CD8-positive, alpha-beta memory T cell (primary cell): Measurements from ENCODE around the gene TLCD4. TPM values are rescaled to one million over a fixed set of nuclear protein-coding genes. Genes with fewer than 3 reads are reported as not detected.

Experiments
- CTCF ChIA-PET: fragments of 350-600 bp; sonication (Branson Sonifier 250); formaldehyde crosslinking; loops from one replicate; lab custom pipeline; 2021; ENCODE audit warnings: antibody characterized with exemption; lab: Charles Lee
- POLR2A ChIA-PET: fragments of 350-600 bp; sonication (Branson Sonifier 250); formaldehyde crosslinking; loops from one replicate; lab custom pipeline; 2021; ENCODE audit warnings: antibody characterized with exemption; lab: Charles Lee
- DNase-seq, 5 donors: peaks; one replicate each; pipeline versions ENCODE4 v3.0.0 to v3.0.0-alpha.2; 2020 to 2022; ENCODE audit warnings: mixed read lengths in 1 of 5
- H3K27ac ChIP-seq: one replicate; pipeline ENCODE4 v1.7.0; 2013; ENCODE audit warnings: low read depth, mild to moderate bottlenecking, low read length, moderate library complexity
- H3K27me3 ChIP-seq: 2 replicates; pipeline ENCODE4 v1.7.0; 2013; ENCODE audit warnings: low read length, mild to moderate bottlenecking; ENCODE audit not compliant: insufficient read depth, poor library complexity, severe bottlenecking
- H3K36me3 ChIP-seq: 2 replicates; pipeline ENCODE4 v1.7.0; 2013; ENCODE audit warnings: mild to moderate bottlenecking, low read length, moderate library complexity; ENCODE audit not compliant: insufficient read depth
- H3K4me1 ChIP-seq: 2 replicates; pipeline ENCODE4 v1.7.0; 2013; ENCODE audit warnings: mild to moderate bottlenecking, low read length, moderate library complexity; ENCODE audit not compliant: insufficient read depth
- H3K4me3 ChIP-seq: 2 replicates; pipeline ENCODE4 v1.7.0; 2013; ENCODE audit warnings: mild to moderate bottlenecking, low read length
- H3K9me3 ChIP-seq: 2 replicates; pipeline ENCODE4 v1.7.0; 2013; ENCODE audit warnings: mild to moderate bottlenecking, low read length
- H3K27ac Mint-ChIP-seq, 8 donors: one replicate each; pipeline ENCODE4 v1.8.0; 2020 to 2021; ENCODE audit warnings: mixed read lengths in 8 of 8, mild to moderate bottlenecking in 6 of 8, inconsistent platforms in 3 of 8, moderate library complexity in 3 of 8
- H3K27me3 Mint-ChIP-seq, 2 donors: one replicate each; pipeline ENCODE4 v1.8.0; 2020 to 2021; ENCODE audit warnings: mixed read lengths in 2 of 2, mild to moderate bottlenecking in 1 of 2, moderate library complexity in 1 of 2
- H3K36me3 Mint-ChIP-seq, 3 donors: one replicate each; pipeline ENCODE4 v1.8.0; 2020 to 2021; ENCODE audit warnings: mixed read lengths in 3 of 3, inconsistent platforms in 1 of 3, mild to moderate bottlenecking in 1 of 3
- H3K4me1 Mint-ChIP-seq, 3 donors: one replicate each; pipeline ENCODE4 v1.8.0; 2020 to 2021; ENCODE audit warnings: mixed read lengths in 3 of 3, inconsistent platforms in 1 of 3, mild to moderate bottlenecking in 1 of 3
- H3K4me3 Mint-ChIP-seq, 7 donors: one replicate each; pipeline ENCODE4 v1.8.0; 2020 to 2021; ENCODE audit warnings: mixed read lengths in 7 of 7, mild to moderate bottlenecking in 6 of 7, moderate library complexity in 4 of 7, inconsistent platforms in 2 of 7
- H3K9me3 Mint-ChIP-seq, 5 donors: one replicate each; pipeline ENCODE4 v1.8.0; 2020 to 2022; ENCODE audit warnings: mixed read lengths in 5 of 5, mild to moderate bottlenecking in 3 of 5, moderate library complexity in 2 of 5, inconsistent platforms in 1 of 5
- polyA plus RNA-seq: library from polyadenylated mRNA; unstranded; fragments of 300-500 nt; fragmentation: Illumina TruSeq; gene quantifications from one replicate; pipeline ENCODE4 v1.2.3, GENCODE V29; 2021
- total RNA-seq, 2 experiments: library from RNA; stranded (reverse); gene quantifications; one replicate each; pipeline ENCODE4 v1.2.3, GENCODE V29; 2021

TLCD4 gene
- total and polyA plus RNA-seq, 3 experiments from 2014 or later, result 0.04 to 0.09 TPM; not detected in 1

- no peaks in the 10 kb centered on the region for H3K9me3 ChIP-seq
- H3K27ac ChIP-seq, result no peak overlapping the region
- no peaks in the 10 kb centered on the region for H3K36me3 ChIP-seq
- H3K27ac Mint-ChIP-seq, result no peak overlapping the region
- H3K4me3 Mint-ChIP-seq, result no peak overlapping the region
- H3K27me3 Mint-ChIP-seq, result peaks cover 10 to 21% of the 10 kb centered on the region in 2 donors
- H3K4me1 Mint-ChIP-seq, result no peaks in the 10 kb centered on the region
- H3K36me3 Mint-ChIP-seq, result no peaks in the 10 kb centered on the region
- no peaks in the 10 kb centered on the region for H3K9me3 Mint-ChIP-seq
- CTCF ChIA-PET, result interaction anchor here (1.0 kb wide), 1 partner anchor 101 kb away, joined by 3 read pairs; the partner anchor contains the start of gene RWDD3
- H3K4me1 ChIP-seq, result no peaks in the 10 kb centered on the region
- no peak for DNase-seq
- POLR2A ChIA-PET, result no interaction called here
- no peak overlapping the region for H3K4me3 ChIP-seq
- H3K27me3 ChIP-seq, result no peaks in the 10 kb centered on the region
Measured at GRCh38 chr1:95132762-95133161, 15.6 kb downstream of the TLCD4 start.

DNA sequence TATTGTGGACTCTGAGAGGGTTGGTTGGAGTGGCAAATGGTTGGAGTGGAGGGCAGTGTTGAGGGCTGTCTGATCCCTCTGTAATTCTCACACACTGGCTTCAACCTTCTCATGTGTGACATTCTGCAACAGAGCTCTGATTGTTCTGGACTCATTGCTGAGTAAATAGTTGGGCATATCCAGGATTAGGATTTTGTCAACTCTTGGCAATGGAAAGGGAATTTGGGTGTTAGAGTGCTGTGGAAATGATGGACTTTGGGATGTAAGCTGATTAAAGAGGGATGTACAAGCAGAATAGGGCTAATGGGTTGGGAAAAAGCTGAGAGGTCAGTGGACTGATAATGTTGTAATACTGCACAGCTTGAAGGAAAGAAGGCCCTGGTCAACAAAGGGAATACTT lies 16.5 kb downstream of the TLCD4 start:
- H3K4me1 ChIP-seq, result no peaks in the 10 kb centered on the region
- Mint-ChIP-seq H3K9me3 (no peaks in the 10 kb centered on the region), H3K27me3 (peaks cover 10 to 27% of the 10 kb centered on the region in 2 donors), H3K27ac (no peak overlapping the region), H3K4me1 (no peaks in the 10 kb centered on the region), H3K36me3 (no peaks in the 10 kb centered on the region), H3K4me3 (no peak overlapping the region)
- no peak overlapping the region for H3K27ac ChIP-seq
- H3K36me3 ChIP-seq, result no peaks in the 10 kb centered on the region
- POLR2A ChIA-PET, result no interaction called here
- no peaks in the 10 kb centered on the region for H3K27me3 ChIP-seq
- DNase-seq, result no peak
- H3K4me3 ChIP-seq, result no peak overlapping the region
- CTCF ChIA-PET, result no interaction called here
- no peaks in the 10 kb centered on the region for H3K9me3 ChIP-seq

GRCh38 chr1:95138223-95138622 lies 21.1 kb downstream of the TLCD4 start:
- no peaks in the 10 kb centered on the region for H3K27me3 ChIP-seq
- H3K4me1 ChIP-seq, result no peaks in the 10 kb centered on the region
- no peak overlapping the region for H3K4me3 Mint-ChIP-seq
- no peak overlapping the region for H3K4me3 ChIP-seq
- no peak for DNase-seq
- no peaks in the 10 kb centered on the region for H3K36me3 ChIP-seq
- H3K27me3 Mint-ChIP-seq, result peaks cover 9 to 15% of the 10 kb centered on the region in 2 donors
- CTCF ChIA-PET, result no interaction called here
- H3K4me1 Mint-ChIP-seq, result no peaks in the 10 kb centered on the region
- H3K27ac Mint-ChIP-seq, result no peak overlapping the region
- POLR2A ChIA-PET, result no interaction called here
- no peaks in the 10 kb centered on the region for H3K9me3 ChIP-seq
- no peaks in the 10 kb centered on the region for H3K36me3 Mint-ChIP-seq
- H3K9me3 Mint-ChIP-seq, result no peaks in the 10 kb centered on the region
- no peak overlapping the region for H3K27ac ChIP-seq

DNA sequence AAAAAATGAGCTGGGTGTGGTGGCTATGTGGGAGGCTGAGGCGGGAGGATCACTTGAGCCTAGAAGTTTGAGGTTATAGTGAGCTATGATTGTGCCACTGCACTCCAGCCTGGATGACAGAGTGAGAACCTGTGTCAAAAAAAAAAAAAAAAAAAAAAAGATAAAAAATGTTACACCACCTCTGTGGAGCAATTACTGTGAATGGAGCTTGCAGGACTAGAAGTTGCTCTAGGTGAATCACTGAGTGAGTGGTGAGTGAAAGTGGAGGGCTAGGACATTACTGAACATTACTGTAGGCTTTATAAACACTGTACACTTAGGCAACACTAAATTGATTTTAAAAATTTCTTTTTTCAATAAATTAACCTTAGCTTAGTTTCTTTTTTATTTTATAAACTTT lies 21.9 kb downstream of the TLCD4 start:
- H3K4me3 ChIP-seq, result no peak overlapping the region
- no peak overlapping the region for H3K27ac Mint-ChIP-seq
- H3K27ac ChIP-seq, result no peak overlapping the region
- no peaks in the 10 kb centered on the region for H3K36me3 Mint-ChIP-seq
- no peak for DNase-seq
- H3K27me3 Mint-ChIP-seq, result peaks cover 9 to 15% of the 10 kb centered on the region in 2 donors
- H3K9me3 ChIP-seq, result no peaks in the 10 kb centered on the region
- no peaks in the 10 kb centered on the region for H3K27me3 ChIP-seq
- no peaks in the 10 kb centered on the region for H3K36me3 ChIP-seq
- H3K9me3 Mint-ChIP-seq, result no peaks in the 10 kb centered on the region
- H3K4me1 ChIP-seq, result no peaks in the 10 kb centered on the region
- CTCF ChIA-PET, result interaction anchor here (0.9 kb wide), 1 partner anchor 95 kb away, joined by 4 read pairs; the partner anchor contains the start of gene RWDD3
- POLR2A ChIA-PET, result no interaction called here
- H3K4me3 Mint-ChIP-seq, result no peak overlapping the region
- H3K4me1 Mint-ChIP-seq, result no peaks in the 10 kb centered on the region

GRCh38 chr1:95140791-95141190 lies 23.6 kb downstream of the TLCD4 start:
- ChIA-PET POLR2A (no interaction called here), CTCF (no interaction called here)
- Histone ChIP-seq H3K27me3 (no peaks in the 10 kb centered on the region), H3K27ac (no peak overlapping the region), H3K4me3 (no peak overlapping the region), H3K4me1 (no peaks in the 10 kb centered on the region), H3K36me3 (no peaks in the 10 kb centered on the region), H3K9me3 (no peaks in the 10 kb centered on the region)
- no peaks in the 10 kb centered on the region for H3K4me1 Mint-ChIP-seq
- no peaks in the 10 kb centered on the region for H3K36me3 Mint-ChIP-seq
- no peak for DNase-seq
- H3K9me3 Mint-ChIP-seq, result no peaks in the 10 kb centered on the region
- no peak overlapping the region for H3K4me3 Mint-ChIP-seq
- no peak overlapping the region for H3K27ac Mint-ChIP-seq
- peaks cover 9 to 17% of the 10 kb centered on the region in 2 donors for H3K27me3 Mint-ChIP-seq

- DNase-seq, result no peak
- Mint-ChIP-seq H3K36me3 (no peaks in the 10 kb centered on the region), H3K4me3 (no peak overlapping the region), H3K4me1 (no peaks in the 10 kb centered on the region), H3K9me3 (no peaks in the 10 kb centered on the region), H3K27me3 (peaks cover 4 to 6% of the 10 kb centered on the region in 2 donors), H3K27ac (no peak overlapping the region)
- Histone ChIP-seq H3K27me3 (no peaks in the 10 kb centered on the region), H3K9me3 (no peaks in the 10 kb centered on the region), H3K36me3 (no peaks in the 10 kb centered on the region), H3K4me3 (no peak overlapping the region), H3K27ac (no peak overlapping the region), H3K4me1 (no peaks in the 10 kb centered on the region)
- CTCF ChIA-PET, result no interaction called here
- POLR2A ChIA-PET, result no interaction called here
Measured at GRCh38 chr1:95145493-95145892, 28.3 kb downstream of the TLCD4 start.

DNA sequence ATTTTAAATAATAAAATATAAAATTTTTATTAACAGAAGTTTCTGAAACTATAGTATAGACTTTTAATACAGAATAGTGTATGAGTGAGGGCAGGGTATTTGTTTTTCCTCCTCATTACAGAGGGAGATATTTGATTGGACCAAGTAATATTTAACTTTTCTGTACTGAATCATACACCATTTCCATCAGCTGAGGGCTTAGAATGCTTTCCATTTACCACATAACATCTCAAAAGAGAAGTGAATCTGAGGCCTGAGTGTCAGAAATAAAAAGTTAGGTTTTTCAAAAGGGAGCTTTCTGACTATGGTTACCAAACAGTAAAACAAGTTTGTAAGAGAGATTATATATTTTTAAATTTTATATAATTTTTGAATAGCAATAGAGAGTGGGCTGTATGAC lies 29.5 kb downstream of the TLCD4 start:
- no peaks in the 10 kb centered on the region for H3K4me1 ChIP-seq
- Mint-ChIP-seq H3K27me3 (peaks cover 4 to 6% of the 10 kb centered on the region in 2 donors), H3K27ac (no peak overlapping the region), H3K4me3 (no peak overlapping the region), H3K36me3 (no peaks in the 10 kb centered on the region), H3K4me1 (no peaks in the 10 kb centered on the region), H3K9me3 (no peaks in the 10 kb centered on the region)
- no peak overlapping the region for H3K4me3 ChIP-seq
- H3K27ac ChIP-seq, result no peak overlapping the region
- ChIA-PET CTCF (no interaction called here), POLR2A (no interaction called here)
- no peaks in the 10 kb centered on the region for H3K27me3 ChIP-seq
- no peak for DNase-seq
- H3K9me3 ChIP-seq, result no peaks in the 10 kb centered on the region
- no peaks in the 10 kb centered on the region for H3K36me3 ChIP-seq

DNA sequence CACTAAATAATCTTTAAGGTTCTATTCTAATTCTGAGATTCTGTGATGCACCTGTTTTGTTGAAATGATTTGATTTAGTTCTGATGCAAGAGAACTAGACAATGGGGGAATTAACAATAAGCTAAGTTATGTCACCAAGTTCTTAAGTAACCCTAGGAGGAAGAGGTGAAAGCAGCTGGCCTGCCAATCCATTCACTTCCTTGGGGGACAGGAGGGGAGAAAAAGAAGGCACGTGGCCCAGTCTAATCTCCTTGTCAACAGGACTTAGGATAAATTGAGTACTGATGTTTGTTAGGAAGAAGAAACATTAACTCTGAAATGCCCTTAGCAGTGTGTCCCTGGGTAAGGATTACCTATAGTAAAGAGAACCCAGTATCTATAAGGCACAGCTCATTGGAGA lies 36.9 kb downstream of the TLCD4 start:
- no peak overlapping the region for H3K27ac ChIP-seq
- H3K36me3 ChIP-seq, result no peaks in the 10 kb centered on the region
- H3K9me3 ChIP-seq, result no peaks in the 10 kb centered on the region
- Mint-ChIP-seq H3K9me3 (no peaks in the 10 kb centered on the region), H3K27me3 (peaks cover 2% of the 10 kb centered on the region in 2 donors), H3K36me3 (no peaks in the 10 kb centered on the region), H3K4me3 (no peak overlapping the region), H3K27ac (no peak overlapping the region), H3K4me1 (no peaks in the 10 kb centered on the region)
- H3K4me3 ChIP-seq, result no peak overlapping the region
- CTCF ChIA-PET, result interaction anchor here (1.0 kb wide), 1 partner anchor 80 kb away, joined by 3 read pairs; the partner anchor contains the start of gene RWDD3
- POLR2A ChIA-PET, result interaction anchor here (0.6 kb wide), 1 partner anchor 1568 kb away, joined by 3 read pairs; no protein-coding TSS in a partner anchor
- no peaks in the 10 kb centered on the region for H3K4me1 ChIP-seq
- no peaks in the 10 kb centered on the region for H3K27me3 ChIP-seq
- no peak for DNase-seq
